Measurements from ENCODE around the gene FTSJ1. TPM values are rescaled to one million over a fixed set of nuclear protein-coding genes. Genes with fewer than 3 reads are reported as not detected.
A peak's percentile ranks its signal among the peaks of the same experiment; 100 is the strongest.
"Not testable (repeated sequence)": the region's sequence is repeated elsewhere in the genome, so short reads cannot be mapped to it uniquely, and the experiment has no call there.

FTSJ1 gene
- 47.6 and 57.1 TPM in 2 replicates for total RNA-seq
- long read RNA-seq, transcript FTSJ1-202 (13 exons, 1,892 nt), result major isoform, 44 of 76 reads
- long read RNA-seq, partial matches to known transcripts, result 5 of 76 reads
- long read RNA-seq, other reads (novel, unspliced or antisense), result 27 of 76 reads

GRCh38 chrX:48475774-48476577, at the start of gene FTSJ1:
Gene FTSJ1 (plus strand): TSS chrX:48476199. CDS start chrX:48478048, 1,849 bp downstream.
- peak; percentile 94 for DNase-seq (ENCODE audit: extremely low spot score, unreplicated experiment)
- Mint-ChIP-seq H3K36me3 (ENCODE audit: unreplicated experiment) (no peaks in the 10 kb centered on the region), H3K9me3 (ENCODE audit: unreplicated experiment) (peaks cover 7% of the 10 kb centered on the region), H3K4me3 (ENCODE audit: unreplicated experiment) (peak within 1 kb of the TSS; percentile 90), H3K4me1 (ENCODE audit: unreplicated experiment) (peaks cover 32% of the 10 kb centered on the region), H3K27ac (ENCODE audit: unreplicated experiment) (peak within 1 kb of the TSS; percentile 80), H3K27me3 (ENCODE audit: unreplicated experiment) (no peaks in the 10 kb centered on the region)
- no peak for TF ChIP-seq CTCF (IDR thresholded peaks at IDR 0.05)

GRCh38 chrX:48427027-48427716, 48.8 kb upstream of the FTSJ1 start:
- H3K4me1 Mint-ChIP-seq (ENCODE audit: unreplicated experiment); DNase-seq (ENCODE audit: extremely low spot score, unreplicated experiment); H3K36me3 Mint-ChIP-seq (ENCODE audit: unreplicated experiment); H3K9me3 Mint-ChIP-seq (ENCODE audit: unreplicated experiment); H3K4me3 Mint-ChIP-seq (ENCODE audit: unreplicated experiment); H3K27me3 Mint-ChIP-seq (ENCODE audit: unreplicated experiment); H3K27ac Mint-ChIP-seq (ENCODE audit: unreplicated experiment): not testable (repeated sequence)

- H3K4me3 Mint-ChIP-seq (ENCODE audit: unreplicated experiment); H3K36me3 Mint-ChIP-seq (ENCODE audit: unreplicated experiment); H3K27ac Mint-ChIP-seq (ENCODE audit: unreplicated experiment); DNase-seq (ENCODE audit: extremely low spot score, unreplicated experiment); H3K9me3 Mint-ChIP-seq (ENCODE audit: unreplicated experiment); H3K27me3 Mint-ChIP-seq (ENCODE audit: unreplicated experiment); H3K4me1 Mint-ChIP-seq (ENCODE audit: unreplicated experiment): not testable (repeated sequence)
These were observed 46.4 kb upstream of the FTSJ1 start for GRCh38 chrX:48429606-48430005.

- not testable (repeated sequence) for H3K27ac Mint-ChIP-seq (ENCODE audit: unreplicated experiment); H3K36me3 Mint-ChIP-seq (ENCODE audit: unreplicated experiment); H3K4me3 Mint-ChIP-seq (ENCODE audit: unreplicated experiment); H3K4me1 Mint-ChIP-seq (ENCODE audit: unreplicated experiment); H3K27me3 Mint-ChIP-seq (ENCODE audit: unreplicated experiment); DNase-seq (ENCODE audit: extremely low spot score, unreplicated experiment)
- peaks cover 10% of the 10 kb centered on the region for H3K9me3 Mint-ChIP-seq (ENCODE audit: unreplicated experiment)
These were observed 45.8 kb upstream of the FTSJ1 start for GRCh38 chrX:48430166-48430565.

- not testable (repeated sequence) for H3K27ac Mint-ChIP-seq (ENCODE audit: unreplicated experiment); H3K36me3 Mint-ChIP-seq (ENCODE audit: unreplicated experiment); H3K4me1 Mint-ChIP-seq (ENCODE audit: unreplicated experiment); H3K4me3 Mint-ChIP-seq (ENCODE audit: unreplicated experiment); DNase-seq (ENCODE audit: extremely low spot score, unreplicated experiment); H3K27me3 Mint-ChIP-seq (ENCODE audit: unreplicated experiment)
- H3K9me3 Mint-ChIP-seq (ENCODE audit: unreplicated experiment), result peaks cover 10% of the 10 kb centered on the region
These were observed 42.3 kb upstream of the FTSJ1 start for GRCh38 chrX:48433713-48434112.

GRCh38 chrX:48447201-48447600, 28.8 kb upstream of the FTSJ1 start:
- H3K27me3 Mint-ChIP-seq (ENCODE audit: unreplicated experiment), result not testable (repeated sequence)

GRCh38 chrX:48450076-48450475, 25.9 kb upstream of the FTSJ1 start:
- no peak for TF ChIP-seq CTCF (IDR thresholded peaks at IDR 0.05)
- no peak overlapping the region for H3K27ac Mint-ChIP-seq (ENCODE audit: unreplicated experiment)
- H3K4me1 Mint-ChIP-seq (ENCODE audit: unreplicated experiment), result no peaks in the 10 kb centered on the region
- peaks cover 7% of the 10 kb centered on the region for H3K9me3 Mint-ChIP-seq (ENCODE audit: unreplicated experiment)
- no peak overlapping the region for H3K4me3 Mint-ChIP-seq (ENCODE audit: unreplicated experiment)
- peaks cover 2% of the 10 kb centered on the region for H3K27me3 Mint-ChIP-seq (ENCODE audit: unreplicated experiment)
- H3K36me3 Mint-ChIP-seq (ENCODE audit: unreplicated experiment), result no peaks in the 10 kb centered on the region
- no peak for DNase-seq (ENCODE audit: extremely low spot score, unreplicated experiment)

More at GRCh38 chrX:48447201-48447600, 28.8 kb upstream of the FTSJ1 start:
- H3K36me3 Mint-ChIP-seq (ENCODE audit: unreplicated experiment); H3K4me1 Mint-ChIP-seq (ENCODE audit: unreplicated experiment); DNase-seq (ENCODE audit: extremely low spot score, unreplicated experiment); H3K9me3 Mint-ChIP-seq (ENCODE audit: unreplicated experiment); H3K4me3 Mint-ChIP-seq (ENCODE audit: unreplicated experiment); H3K27ac Mint-ChIP-seq (ENCODE audit: unreplicated experiment): not testable (repeated sequence)

Measured in osteocyte (in vitro differentiated cells).